Keratinocyte (primary cell): Measurements from ENCODE around the gene RFPL3. TPM values are rescaled to one million over a fixed set of nuclear protein-coding genes. Genes with fewer than 3 reads are reported as not detected.

Source experiments
- DNase-seq: peaks from one replicate; pipeline ENCODE4 v3.0.0-alpha.2; 2011; ENCODE audit warnings: low read depth, missing footprints, low spot score
- FAIRE-seq: peaks from 2 replicates; lab custom pipeline; 2011; peaks lifted over from hg19 to GRCh38; lab: Jason Lieb, UNC
- H2AFZ ChIP-seq: 2 replicates; pipeline ENCODE4 v1.6.0; 2012; ENCODE audit warnings: low read length, control low read depth, inconsistent platforms; ENCODE audit not compliant: control insufficient read depth
- H3K27ac ChIP-seq: 2 replicates; pipeline ENCODE4 v1.5.1; 2011; ENCODE audit warnings: low read length; ENCODE audit not compliant: control insufficient read depth, insufficient read depth
- H3K27me3 ChIP-seq: 3 replicates; pipeline ENCODE4 v1.6.0; 2011; ENCODE audit warnings: low read length; ENCODE audit not compliant: control insufficient read depth, insufficient read depth; ENCODE audit errors: extremely low read depth
- H3K36me3 ChIP-seq, 2 experiments: 2 replicates in 1 of 2; 3 replicates in 1 of 2; pipeline ENCODE4 v1.5.1; 2011; ENCODE audit warnings: low read length in 2 of 2, mild to moderate bottlenecking in 1 of 2; ENCODE audit not compliant: control insufficient read depth in 2 of 2, insufficient read depth in 2 of 2; ENCODE audit errors: extremely low read depth in 1 of 2
- H3K4me1 ChIP-seq: 3 replicates; pipeline ENCODE4 v1.5.1; 2011; ENCODE audit warnings: low read length; ENCODE audit not compliant: control insufficient read depth, insufficient read depth; ENCODE audit errors: extremely low read depth
- H3K4me2 ChIP-seq: 3 replicates; pipeline ENCODE4 v1.6.0; 2011; ENCODE audit warnings: low read depth, low read length; ENCODE audit not compliant: control insufficient read depth, insufficient read depth; ENCODE audit errors: extremely low read depth
- H3K4me3 ChIP-seq, 3 experiments: fragments of 200-600 bp in 1 of 3; sonication (generic) in 1 of 3; 2 replicates in 2 of 3; 3 replicates in 1 of 3; pipeline ENCODE4 v1.5.1; 2011 to 2016; ENCODE audit warnings: low read length in 3 of 3, mild to moderate bottlenecking in 3 of 3, control low read depth in 2 of 3, inconsistent platforms in 1 of 3, low read depth in 1 of 3, mixed read lengths in 1 of 3, mixed run types in 1 of 3, moderate library complexity in 1 of 3; ENCODE audit not compliant: control insufficient read depth in 2 of 3, insufficient read depth in 2 of 3; ENCODE audit errors: extremely low read depth in 1 of 3
- H3K79me2 ChIP-seq: 2 replicates; pipeline ENCODE4 v1.6.0; 2012; ENCODE audit warnings: low read length; ENCODE audit not compliant: control insufficient read depth, insufficient read depth
- H3K9ac ChIP-seq: 3 replicates; pipeline ENCODE4 v1.6.0; 2011; ENCODE audit warnings: low read length; ENCODE audit not compliant: control insufficient read depth, insufficient read depth; ENCODE audit errors: extremely low read depth
- H3K9me1 ChIP-seq: 3 replicates; pipeline ENCODE4 v1.6.0; 2011; ENCODE audit warnings: low read length; ENCODE audit not compliant: control insufficient read depth, insufficient read depth; ENCODE audit errors: extremely low read depth
- H3K9me3 ChIP-seq: 2 replicates; pipeline ENCODE4 v1.5.1; 2012; ENCODE audit warnings: low read depth, low read length; ENCODE audit not compliant: control insufficient read depth
- H4K20me1 ChIP-seq: 3 replicates; pipeline ENCODE4 v1.6.0; 2011; ENCODE audit warnings: low read length; ENCODE audit not compliant: control insufficient read depth, insufficient read depth; ENCODE audit errors: extremely low read depth
- CTCF ChIP-seq, 3 experiments: IDR thresholded peaks in 1 of 3; conservative IDR thresholded peaks in 1 of 3; optimal IDR thresholded peaks in 1 of 3; 2 replicates in 2 of 3; 3 replicates in 1 of 3; pipeline versions ENCODE3 to v1.5.1; 2011; ENCODE audit warnings: low read length in 3 of 3, mild to moderate bottlenecking in 3 of 3, moderate library complexity in 2 of 3, control low read depth in 1 of 3, inconsistent platforms in 1 of 3; ENCODE audit not compliant: insufficient read depth in 2 of 3; ENCODE audit errors: extremely low read depth in 1 of 3
- EZH2 ChIP-seq: IDR thresholded peaks from one replicate; pipeline ENCODE4 v1.6.1; 2012; ENCODE audit warnings: inconsistent platforms, mild to moderate bottlenecking, low read length, moderate library complexity
- dilution Hi-C: fragments of 300-500 bp; cut with MboI; formaldehyde crosslinking; loops from one replicate; pipeline ENCODE4 v1.7.0; 2020; ENCODE audit warnings: low sequenced_read_pairs; ENCODE audit not compliant: extremely low pct_ligation_motif_present
- polyA plus RNA-seq, 5 experiments: library from polyadenylated mRNA; depleted of rRNA in 3 of 5; stranded (reverse) in 3 of 5; stranded (forward) in 1 of 5; unstranded in 1 of 5; fragments of >200 nt; gene quantifications; 1 replicate in 1 of 5; 2 replicates in 3 of 5; 3 replicates in 1 of 5; pipeline versions ENCODE4 v1.2.1 to v1.2.3, GENCODE V29; 2011 to 2012; ENCODE audit warnings: missing spikeins in 2 of 5, low read depth in 1 of 5, low replicate concordance in 1 of 5

RFPL3 gene
- polyA plus RNA-seq, 1 donor (not counting 4 experiments of a cell fraction or from before 2014, with no cell fraction given): not detected

GRCh38 chr22:32376681-32377080 lies 19.0 kb downstream of the RFPL3 start:
- DNase-seq (no peak), FAIRE-seq (no peak)
- no peak overlapping the region for H2AFZ ChIP-seq
- H3K79me2 ChIP-seq: no peaks in the 10 kb centered on the region
- no peaks in the 10 kb centered on the region for H3K9me1 ChIP-seq
- H3K36me3 ChIP-seq: no peaks in the 10 kb centered on the region
- H3K9me3 ChIP-seq: no peaks in the 10 kb centered on the region
- no peak overlapping the region for H3K4me3 ChIP-seq
- no peak overlapping the region for H3K27ac ChIP-seq
- H3K4me1 ChIP-seq: no peaks in the 10 kb centered on the region
- no peak overlapping the region for H3K4me2 ChIP-seq
- TF ChIP-seq EZH2 (no peak), CTCF (optimal IDR thresholded peaks at IDR 0.05 in 1 of 3, IDR thresholded peaks at IDR 0.05 in 1 of 3, conservative IDR thresholded peaks at IDR 0.05 in 1 of 3; ENCODE audit: extremely low read depth in 1 of 3, insufficient read depth in 2 of 3, low read length in 3 of 3) (no peak)
- no peak overlapping the region for H3K9ac ChIP-seq
- H3K27me3 ChIP-seq: no peaks in the 10 kb centered on the region
- dilution Hi-C loops: no loop called here
- no peaks in the 10 kb centered on the region for H4K20me1 ChIP-seq

- Histone ChIP-seq H3K36me3 (no peaks in the 10 kb centered on the region), H3K27me3 (no peaks in the 10 kb centered on the region), H3K79me2 (no peaks in the 10 kb centered on the region), H4K20me1 (no peaks in the 10 kb centered on the region), H3K4me1 (no peaks in the 10 kb centered on the region), H3K9ac (no peak overlapping the region), H3K4me2 (no peak overlapping the region), H3K9me3 (no peaks in the 10 kb centered on the region), H2AFZ (no peak overlapping the region), H3K27ac (no peak overlapping the region), H3K9me1 (no peaks in the 10 kb centered on the region), H3K4me3 (no peak overlapping the region)
- TF ChIP-seq CTCF (optimal IDR thresholded peaks at IDR 0.05 in 1 of 3, IDR thresholded peaks at IDR 0.05 in 1 of 3, conservative IDR thresholded peaks at IDR 0.05 in 1 of 3; ENCODE audit: extremely low read depth in 1 of 3, insufficient read depth in 2 of 3, low read length in 3 of 3): peak; percentile 87 to 95 (median 93)
- no peak for TF ChIP-seq EZH2
- FAIRE-seq: no peak
- no peak for DNase-seq
- dilution Hi-C loops: no loop called here
These were observed 21.1 kb downstream of the RFPL3 start for GRCh38 chr22:32378707-32379272.
